ENCODE measurements around the gene OAS1. TPM values are rescaled to one million over a fixed set of nuclear protein-coding genes. Genes with fewer than 3 reads are reported as not detected.

The OAS1 gene
- total RNA-seq, result 0.37 and 0.89 TPM in 2 replicates

DNA sequence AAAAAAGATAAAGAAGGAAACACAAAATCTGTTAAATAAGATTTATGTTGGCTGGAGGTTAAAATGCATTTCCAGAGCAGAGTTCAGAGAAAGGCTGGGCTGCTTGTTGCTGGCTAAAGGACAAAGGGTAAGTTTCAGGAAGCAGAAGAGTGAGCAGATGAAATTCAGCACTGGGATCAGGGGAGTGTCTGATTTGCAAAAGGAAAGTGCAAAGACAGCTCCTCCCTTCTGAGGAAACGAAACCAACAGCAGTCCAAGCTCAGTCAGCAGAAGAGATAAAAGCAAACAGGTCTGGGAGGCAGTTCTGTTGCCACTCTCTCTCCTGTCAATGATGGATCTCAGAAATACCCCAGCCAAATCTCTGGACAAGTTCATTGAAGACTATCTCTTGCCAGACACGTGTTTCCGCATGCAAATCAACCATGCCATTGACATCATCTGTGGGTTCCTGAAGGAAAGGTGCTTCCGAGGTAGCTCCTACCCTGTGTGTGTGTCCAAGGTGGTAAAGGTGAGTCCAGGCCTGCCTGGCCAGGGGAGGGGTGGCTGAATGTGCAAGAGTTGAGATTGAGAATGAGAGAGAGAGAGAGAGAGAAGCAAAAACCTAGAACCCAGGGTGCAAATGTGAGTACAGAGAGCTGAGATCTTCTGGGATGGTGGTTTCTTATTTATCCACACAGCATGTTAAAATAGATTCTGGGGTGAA, at the start of gene OAS1:
TSS of gene OAS1 (plus strand) at position 251 of the 703 bp plus-strand sequence. CDS start at position 329, 78 bp downstream.

DNA sequence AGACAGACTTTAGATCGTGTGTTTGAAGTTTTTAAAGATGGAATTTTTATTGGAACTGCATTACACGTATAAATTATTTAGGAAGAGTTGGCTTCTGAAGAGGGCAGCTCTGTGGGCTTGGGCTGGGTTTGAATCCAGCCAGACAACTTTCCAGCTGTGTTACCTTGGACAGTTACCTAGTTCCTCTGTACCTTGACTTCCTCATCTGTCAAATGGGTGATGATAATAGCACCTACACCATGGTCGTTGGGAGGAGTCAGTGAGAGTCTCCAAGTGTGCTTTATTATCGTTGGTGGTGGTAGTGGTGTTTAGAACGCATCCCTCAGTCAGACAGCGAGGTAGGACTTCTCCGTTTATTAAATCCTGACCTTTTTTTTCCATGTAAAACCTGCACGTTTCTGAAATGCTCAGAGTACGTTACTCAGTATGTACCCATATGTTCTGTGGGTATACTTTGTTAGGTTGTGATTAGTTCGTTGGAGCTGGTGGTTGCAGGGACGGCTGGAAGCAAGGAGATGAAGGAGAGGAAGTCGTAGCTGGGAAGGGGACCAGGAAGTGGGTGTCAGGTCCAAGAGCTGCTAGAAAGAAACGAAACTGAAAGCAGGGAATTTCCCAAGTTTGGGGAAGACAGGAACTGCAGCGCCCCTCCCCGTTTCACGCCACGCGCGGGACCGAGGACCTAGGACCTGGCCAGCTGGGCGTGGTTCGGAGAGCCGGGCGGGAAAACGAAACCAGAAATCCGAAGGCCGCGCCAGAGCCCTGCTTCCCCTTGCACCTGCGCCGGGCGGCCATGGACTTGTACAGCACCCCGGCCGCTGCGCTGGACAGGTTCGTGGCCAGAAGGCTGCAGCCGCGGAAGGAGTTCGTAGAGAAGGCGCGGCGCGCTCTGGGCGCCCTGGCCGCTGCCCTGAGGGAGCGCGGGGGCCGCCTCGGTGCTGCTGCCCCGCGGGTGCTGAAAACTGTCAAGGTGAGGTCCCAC, 31.3 kb downstream of the OAS1 start, which contains the start of gene OAS3:
TSS of gene OAS3 (plus strand) at position 734 of the 979 bp plus-strand sequence. CDS start at position 791, 57 bp downstream.

Other genes starting within 250 kb of the OAS1 start
- not detected in 2 replicates for gene RPH3A, start 115.2 kb upstream of the OAS1 start, total RNA-seq
- 1.5 TPM in 2 replicates for gene OAS3, start 31.5 kb downstream of the OAS1 start, total RNA-seq
- 0.18 and 0.30 TPM in 2 replicates for gene OAS2, start 71.6 kb downstream of the OAS1 start, total RNA-seq
- not detected in 2 replicates for gene DTX1, start 149.8 kb downstream of the OAS1 start, total RNA-seq
- gene RASAL1, start 228.8 kb downstream of the OAS1 start, total RNA-seq, result not detected in 2 replicates
- not detected in 2 replicates for gene CFAP73, start 242.8 kb downstream of the OAS1 start, total RNA-seq